Hindlimb muscle (tissue), 1 donor: ENCODE results near the gene HIRA. TPM values are rescaled to one million over a fixed set of nuclear protein-coding genes. Genes with fewer than 3 reads are reported as not detected.

ENCODE experiments used
- DNase-seq: peaks from one replicate; pipeline ENCODE4 v3.0.0-alpha.2; 2013
- polyA plus RNA-seq: library from polyadenylated mRNA; unstranded; fragments of 120-200 nt; gene quantifications from one replicate; pipeline ENCODE4 v1.2.1, GENCODE V29; 2013; ENCODE audit not compliant: insufficient read length

Gene HIRA
- polyA plus RNA-seq, 1 donor = 20.2 TPM

- no peak for DNase-seq
Measured at GRCh38 chr22:19410941-19411689, 20.4 kb downstream of the HIRA start.

- DNase-seq = no peak
Measured at GRCh38 chr22:19407649-19408606, 23.6 kb downstream of the HIRA start.

- no peak for DNase-seq
Measured at GRCh38 chr22:19406846-19407245, 24.7 kb downstream of the HIRA start.

- no peak for DNase-seq
Measured at GRCh38 chr22:19406281-19406811, 25.2 kb downstream of the HIRA start.

- no peak for DNase-seq
Measured at GRCh38 chr22:19405652-19406051, 25.9 kb downstream of the HIRA start.

- no peak for DNase-seq
Measured at GRCh38 chr22:19405133-19405532, 26.4 kb downstream of the HIRA start.

- DNase-seq = no peak
Measured at GRCh38 chr22:19404676-19405075, 26.9 kb downstream of the HIRA start.

GRCh38 chr22:19402642-19403191, 28.8 kb downstream of the HIRA start:
- DNase-seq = no peak

GRCh38 chr22:19401483-19401882, 30.1 kb downstream of the HIRA start:
- no peak for DNase-seq

- DNase-seq = no peak
Measured at GRCh38 chr22:19400881-19401280, 30.7 kb downstream of the HIRA start.

- DNase-seq = no peak
Measured at GRCh38 chr22:19398652-19399051, 32.9 kb downstream of the HIRA start.

GRCh38 chr22:19398206-19398605, 33.3 kb downstream of the HIRA start:
- no peak for DNase-seq

- DNase-seq = no peak
Measured at GRCh38 chr22:19397734-19398104, 33.8 kb downstream of the HIRA start.

GRCh38 chr22:19396934-19397733, 34.4 kb downstream of the HIRA start:
- DNase-seq = no peak

GRCh38 chr22:19396561-19396933, 35.0 kb downstream of the HIRA start:
- no peak for DNase-seq

GRCh38 chr22:19395276-19395675, 36.3 kb downstream of the HIRA start:
- DNase-seq = no peak

GRCh38 chr22:19394274-19395050, 37.1 kb downstream of the HIRA start:
- no peak for DNase-seq

GRCh38 chr22:19393704-19394103, 37.8 kb downstream of the HIRA start:
- no peak for DNase-seq

GRCh38 chr22:19387575-19387974, 44.0 kb downstream of the HIRA start:
- no peak for DNase-seq

GRCh38 chr22:19387038-19387437, 44.5 kb downstream of the HIRA start:
- no peak for DNase-seq

GRCh38 chr22:19386248-19386647, 45.3 kb downstream of the HIRA start:
- no peak for DNase-seq
